ENCODE results near the gene TRPC4.

The TRPC4 gene

GRCh38 chr13:37632294-37632693, 237.3 kb downstream of the TRPC4 start:
- no peak overlapping the region for H3K4me3 ChIP-seq (replicated peaks; ENCODE audit: low read depth, low read length)
- DNase-seq (ENCODE audit: low read depth) = no peak
- TF ChIP-seq CTCF (IDR thresholded peaks at IDR 0.05; ENCODE audit: low read length, missing control alignments) = no peak

DNA sequence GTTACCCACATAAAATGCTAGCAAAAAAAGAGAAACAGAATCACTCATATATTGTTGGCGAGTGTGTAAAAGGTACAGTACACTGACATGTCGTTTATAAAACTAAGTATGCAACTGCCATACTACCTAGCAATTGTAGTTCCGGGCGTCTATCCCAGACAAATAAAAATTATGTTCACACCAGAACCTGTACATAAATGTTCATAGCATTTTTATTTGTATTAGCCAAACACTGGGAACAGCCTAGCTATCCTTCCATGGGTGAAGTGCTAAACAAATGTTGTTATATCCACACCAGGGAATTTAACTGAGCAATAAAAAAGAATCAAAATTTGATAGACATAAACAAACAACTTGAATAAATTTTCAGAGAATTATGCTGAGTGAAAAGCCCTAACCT, 242.1 kb downstream of the TRPC4 start:
- no peak for TF ChIP-seq CTCF (IDR thresholded peaks at IDR 0.05; ENCODE audit: low read length, missing control alignments)
- H3K4me3 ChIP-seq (replicated peaks; ENCODE audit: low read depth, low read length) = no peak overlapping the region
- DNase-seq (ENCODE audit: low read depth) = no peak

GRCh38 chr13:37621811-37622361, 247.7 kb downstream of the TRPC4 start:
- no peak overlapping the region for H3K4me3 ChIP-seq (replicated peaks; ENCODE audit: low read depth, low read length)
- DNase-seq (ENCODE audit: low read depth) = peak; percentile 94
- TF ChIP-seq CTCF (IDR thresholded peaks at IDR 0.05; ENCODE audit: low read length, missing control alignments) = no peak

DNA sequence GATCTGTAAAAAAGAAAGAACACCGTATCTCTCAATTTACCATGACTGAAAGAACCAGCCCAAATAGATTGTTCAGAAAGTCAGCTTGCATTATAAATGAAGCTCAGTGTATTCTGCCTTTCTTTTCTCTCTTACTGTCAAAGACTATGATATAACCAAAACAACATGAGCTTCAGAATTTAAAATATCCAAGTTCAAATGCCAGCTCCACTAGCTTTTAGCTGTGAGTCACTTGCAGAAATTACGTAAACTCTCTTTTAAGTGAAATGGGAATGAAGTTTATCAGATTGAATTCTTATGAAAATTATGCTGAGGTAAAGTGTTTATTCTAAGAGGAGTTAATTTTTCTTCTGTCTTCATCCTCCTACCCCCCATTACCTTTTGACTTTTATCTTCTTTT, 251.0 kb downstream of the TRPC4 start:
- peak; percentile 84 for DNase-seq (ENCODE audit: low read depth)
- no peak overlapping the region for H3K4me3 ChIP-seq (replicated peaks; ENCODE audit: low read depth, low read length)
- no peak for TF ChIP-seq CTCF (IDR thresholded peaks at IDR 0.05; ENCODE audit: low read length, missing control alignments)

DNA sequence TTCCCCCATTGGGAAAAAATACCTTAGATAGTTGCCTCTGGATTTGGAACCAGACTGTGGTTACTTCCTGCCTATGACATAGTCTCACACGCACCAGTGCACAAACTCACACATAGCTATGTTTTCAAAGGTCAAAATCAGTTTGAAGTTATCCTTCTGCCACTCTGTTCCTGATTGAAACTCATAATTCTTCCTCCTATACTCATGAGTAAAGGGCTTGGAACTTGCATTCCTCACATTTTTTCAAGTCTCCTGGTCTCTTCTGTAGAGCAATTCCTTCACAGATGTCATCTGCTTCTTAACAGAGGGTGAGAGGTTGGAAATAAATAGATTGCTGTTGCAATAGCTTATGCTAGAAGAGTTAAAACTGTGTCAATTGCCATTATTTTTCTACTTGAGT, 252.4 kb downstream of the TRPC4 start:
- H3K4me3 ChIP-seq (replicated peaks; ENCODE audit: low read depth, low read length) = no peak overlapping the region
- DNase-seq (ENCODE audit: low read depth) = peak; percentile 88
- TF ChIP-seq CTCF (IDR thresholded peaks at IDR 0.05; ENCODE audit: low read length, missing control alignments) = no peak

- no peak for TF ChIP-seq CTCF (IDR thresholded peaks at IDR 0.05; ENCODE audit: low read length, missing control alignments)
- no peak overlapping the region for H3K4me3 ChIP-seq (replicated peaks; ENCODE audit: low read depth, low read length)
- no peak for DNase-seq (ENCODE audit: low read depth)
Observed at GRCh38 chr13:37616131-37616530, 253.4 kb downstream of the TRPC4 start.

DNA sequence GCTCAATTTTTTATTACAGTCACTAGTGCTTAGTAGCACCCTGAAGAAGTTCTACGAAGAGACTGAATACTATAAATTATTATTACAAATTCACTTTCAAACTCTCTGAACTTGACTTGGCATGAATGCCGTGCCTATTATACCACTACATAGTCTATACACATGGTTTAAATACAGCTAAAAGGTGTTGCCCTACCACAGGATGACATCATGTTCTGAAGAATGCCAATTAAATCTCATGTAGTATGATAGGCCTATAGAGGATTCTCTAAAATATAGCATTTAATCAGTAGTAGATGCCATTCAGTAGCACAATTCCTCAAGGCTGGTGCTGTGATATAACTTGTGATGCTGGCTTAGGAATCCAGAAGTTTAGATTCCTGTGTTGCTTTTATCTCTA, 254.3 kb downstream of the TRPC4 start:
- DNase-seq (ENCODE audit: low read depth) = no peak
- no peak for TF ChIP-seq CTCF (IDR thresholded peaks at IDR 0.05; ENCODE audit: low read length, missing control alignments)
- no peak overlapping the region for H3K4me3 ChIP-seq (replicated peaks; ENCODE audit: low read depth, low read length)

Measured in fibroblast of pulmonary artery (primary cell).